Activated gamma-delta T cell (primary cell): Measurements from ENCODE around the gene TFB2M.

ENCODE experiments used
- DNase-seq: peaks from one replicate; lab custom pipeline; 2025; lab: John Stamatoyannopoulos, UW

Gene TFB2M

GRCh38 chr1:246513041-246513440 lies 53.0 kb downstream of the TFB2M start:
- DNase-seq: no peak

- no peak for DNase-seq
Observed at GRCh38 chr1:246512635-246513034, 53.4 kb downstream of the TFB2M start.

GRCh38 chr1:246512230-246512629 lies 53.8 kb downstream of the TFB2M start:
- no peak for DNase-seq

- no peak for DNase-seq
Observed at GRCh38 chr1:246511203-246511602, 54.9 kb downstream of the TFB2M start.

- DNase-seq: no peak
Observed at GRCh38 chr1:246510147-246511030, 55.7 kb downstream of the TFB2M start.

GRCh38 chr1:246508897-246509688 lies 57.0 kb downstream of the TFB2M start:
- DNase-seq: no peak

- DNase-seq: peak; percentile 69
Observed at GRCh38 chr1:246506674-246507481, 59.2 kb downstream of the TFB2M start, which contains the start of gene SMYD3. SMYD3 (minus strand) TSS chr1:246507279.

- no peak for DNase-seq
Observed at GRCh38 chr1:246506367-246506673, 59.7 kb downstream of the TFB2M start.

GRCh38 chr1:246503341-246503740 lies 62.7 kb downstream of the TFB2M start:
- no peak for DNase-seq

GRCh38 chr1:246497331-246497915 lies 68.6 kb downstream of the TFB2M start:
- no peak for DNase-seq

GRCh38 chr1:246492611-246493245 lies 73.3 kb downstream of the TFB2M start:
- DNase-seq: no peak

- DNase-seq: no peak
Observed at GRCh38 chr1:246491551-246492053, 74.5 kb downstream of the TFB2M start.
